ENCODE results near the gene CPE.

Gene CPE

GRCh38 chr4:165470009-165470408 is 91.2 kb downstream of the CPE start:
- TF ChIP-seq CTCF (IDR thresholded peaks at IDR 0.05) (no peak), ZFX (IDR thresholded peaks at IDR 0.05; ENCODE audit: borderline replicate concordance) (no peak)
- no peak overlapping the region for H3K27ac ChIP-seq

GRCh38 chr4:165472943-165473676 is 94.3 kb downstream of the CPE start:
- H3K27ac ChIP-seq, result no peak overlapping the region
- TF ChIP-seq ZFX (IDR thresholded peaks at IDR 0.05; ENCODE audit: borderline replicate concordance), result no peak
- TF ChIP-seq CTCF (IDR thresholded peaks at IDR 0.05), result no peak

GRCh38 chr4:165474784-165475705 is 96.2 kb downstream of the CPE start:
- TF ChIP-seq ZFX (IDR thresholded peaks at IDR 0.05; ENCODE audit: borderline replicate concordance) (no peak), CTCF (IDR thresholded peaks at IDR 0.05) (no peak)
- no peak overlapping the region for H3K27ac ChIP-seq

- no peak overlapping the region for H3K27ac ChIP-seq
- TF ChIP-seq ZFX (IDR thresholded peaks at IDR 0.05; ENCODE audit: borderline replicate concordance) (no peak), CTCF (IDR thresholded peaks at IDR 0.05) (no peak)
Measured at GRCh38 chr4:165475706-165476070, 96.9 kb downstream of the CPE start.

- H3K27ac ChIP-seq, result no peak overlapping the region
- no peak for TF ChIP-seq CTCF (IDR thresholded peaks at IDR 0.05)
- no peak for TF ChIP-seq ZFX (IDR thresholded peaks at IDR 0.05; ENCODE audit: borderline replicate concordance)
Measured at GRCh38 chr4:165476214-165477098, 97.6 kb downstream of the CPE start.

- TF ChIP-seq ZFX (IDR thresholded peaks at IDR 0.05; ENCODE audit: borderline replicate concordance) (no peak), CTCF (IDR thresholded peaks at IDR 0.05) (no peak)
- no peak overlapping the region for H3K27ac ChIP-seq
Measured at GRCh38 chr4:165477799-165478198, 99.0 kb downstream of the CPE start.

Data from 22Rv1 (cell line).